GM18505 (cell line): ENCODE results near the gene SEPTIN5.
"Not testable (repeated sequence)": the region's sequence is repeated elsewhere in the genome, so short reads cannot be mapped to it uniquely, and the experiment has no call there.

ENCODE experiments used
- ATAC-seq: cut with Tn5 transposase; IDR thresholded peaks from one replicate; pipeline ENCODE4 v1.9.1; 2021; ENCODE audit not compliant: unreplicated experiment
- POLR2A ChIP-seq: IDR thresholded peaks from 4 replicates; pipeline ENCODE4 v1.6.1; 2011; ENCODE audit warnings: borderline replicate concordance; ENCODE audit not compliant: insufficient read depth, insufficient read length; ENCODE audit errors: extremely low read depth

SEPTIN5 gene

GRCh38 chr22:19723232-19723982 is 9.1 kb downstream of the SEPTIN5 start, which contains the start of gene GP1BB:
Gene GP1BB (plus strand): TSS chr22:19723539. CDS start chr22:19723570, 31 bp downstream.
- TF ChIP-seq POLR2A: no peak
- no peak for ATAC-seq

- TF ChIP-seq POLR2A: no peak
- ATAC-seq: no peak
These were observed 9.9 kb downstream of the SEPTIN5 start for GRCh38 chr22:19723983-19724827.

DNA sequence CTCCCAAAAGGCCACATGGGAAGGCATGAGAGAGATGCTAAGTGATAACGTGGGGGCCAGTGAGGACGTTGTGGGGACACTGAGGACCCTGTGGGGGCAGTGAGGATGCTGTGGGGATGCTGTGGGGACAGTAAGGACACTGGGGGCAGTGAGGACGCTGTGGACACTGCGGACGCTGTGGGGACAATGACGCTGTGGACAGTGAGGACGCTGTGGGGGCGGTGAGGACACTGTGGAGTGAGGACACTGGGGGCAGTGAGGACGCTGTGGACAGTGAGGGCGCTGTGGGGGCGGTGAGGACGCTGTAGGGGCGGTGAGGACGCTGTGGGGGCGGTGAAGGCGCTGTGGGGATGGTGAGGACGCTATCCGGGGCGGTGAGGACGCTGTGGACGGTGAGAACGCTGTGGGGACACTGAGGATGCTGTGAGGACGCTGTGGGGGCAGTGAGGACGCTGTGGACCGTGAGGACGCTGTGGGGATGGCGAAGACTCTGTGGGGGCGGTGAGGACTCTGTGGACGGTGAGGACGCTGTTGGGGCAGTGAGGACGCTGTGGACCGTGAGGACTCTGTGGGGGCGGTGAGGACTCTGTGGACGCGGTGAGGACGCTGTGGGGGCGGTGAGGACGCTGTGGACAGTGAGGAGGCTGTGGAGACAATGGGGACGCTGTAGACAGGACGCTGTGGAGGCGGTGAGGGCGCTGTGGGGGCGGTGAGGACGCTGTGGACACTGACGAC is 10.8 kb downstream of the SEPTIN5 start:
- no peak for TF ChIP-seq POLR2A
- ATAC-seq: no peak

- not testable (repeated sequence) for ATAC-seq
These were observed 11.9 kb downstream of the SEPTIN5 start for GRCh38 chr22:19726064-19726788.

GRCh38 chr22:19727310-19728150 is 13.2 kb downstream of the SEPTIN5 start:
- no peak for TF ChIP-seq POLR2A
- ATAC-seq: no peak

- no peak for ATAC-seq
- no peak for TF ChIP-seq POLR2A
These were observed 14.0 kb downstream of the SEPTIN5 start for GRCh38 chr22:19728271-19728670.

DNA sequence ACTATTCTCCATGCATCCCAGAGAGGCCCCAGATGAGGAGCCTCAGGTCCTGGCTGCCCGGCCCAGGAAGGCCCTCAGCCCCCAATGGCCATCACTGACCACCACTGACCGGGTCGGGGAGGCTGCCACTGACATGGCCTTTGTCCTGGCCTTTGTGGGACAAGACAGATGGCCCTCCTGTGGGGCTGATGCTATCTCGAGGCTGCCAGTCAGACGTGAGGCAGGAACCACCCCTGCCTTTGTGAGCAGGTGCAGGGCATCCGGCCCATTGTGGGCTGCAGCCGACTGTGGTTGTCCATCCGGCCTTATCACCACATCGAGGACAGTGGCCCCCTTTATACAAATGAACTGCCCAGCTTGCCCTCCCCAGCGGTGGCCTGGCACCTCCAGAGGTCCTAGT is 14.5 kb downstream of the SEPTIN5 start:
- no peak for TF ChIP-seq POLR2A

GRCh38 chr22:19729507-19729906 is 15.2 kb downstream of the SEPTIN5 start:
- ATAC-seq: no peak
- TF ChIP-seq POLR2A: no peak

More for the DNA sequence above, 14.5 kb downstream of the SEPTIN5 start:
- ATAC-seq: no peak

DNA sequence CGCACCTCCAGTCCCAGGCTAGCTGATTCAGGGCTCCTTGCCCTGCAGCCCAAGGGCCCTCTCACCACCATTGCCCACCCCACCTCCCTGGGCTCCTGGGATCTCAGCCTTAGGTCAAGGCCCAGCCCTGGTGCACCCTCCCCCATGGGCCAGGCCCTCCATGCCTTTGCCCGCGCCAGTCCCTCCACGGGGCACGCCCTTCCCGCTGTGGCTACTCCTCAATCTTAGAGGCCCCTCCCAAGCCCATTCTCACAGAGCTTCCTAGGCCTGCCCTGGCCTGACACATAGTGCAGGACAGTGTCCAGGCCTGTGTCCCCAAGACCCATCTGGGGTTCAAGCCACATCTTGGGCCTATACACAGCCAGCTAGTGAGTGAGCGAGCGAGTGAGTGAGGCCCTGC is 15.9 kb downstream of the SEPTIN5 start:
- no peak for TF ChIP-seq POLR2A
- ATAC-seq: no peak

GRCh38 chr22:19730655-19731360 is 16.5 kb downstream of the SEPTIN5 start:
- ATAC-seq: no peak
- no peak for TF ChIP-seq POLR2A

- no peak for TF ChIP-seq POLR2A
- no peak for ATAC-seq
These were observed 17.2 kb downstream of the SEPTIN5 start for GRCh38 chr22:19731361-19732135.

DNA sequence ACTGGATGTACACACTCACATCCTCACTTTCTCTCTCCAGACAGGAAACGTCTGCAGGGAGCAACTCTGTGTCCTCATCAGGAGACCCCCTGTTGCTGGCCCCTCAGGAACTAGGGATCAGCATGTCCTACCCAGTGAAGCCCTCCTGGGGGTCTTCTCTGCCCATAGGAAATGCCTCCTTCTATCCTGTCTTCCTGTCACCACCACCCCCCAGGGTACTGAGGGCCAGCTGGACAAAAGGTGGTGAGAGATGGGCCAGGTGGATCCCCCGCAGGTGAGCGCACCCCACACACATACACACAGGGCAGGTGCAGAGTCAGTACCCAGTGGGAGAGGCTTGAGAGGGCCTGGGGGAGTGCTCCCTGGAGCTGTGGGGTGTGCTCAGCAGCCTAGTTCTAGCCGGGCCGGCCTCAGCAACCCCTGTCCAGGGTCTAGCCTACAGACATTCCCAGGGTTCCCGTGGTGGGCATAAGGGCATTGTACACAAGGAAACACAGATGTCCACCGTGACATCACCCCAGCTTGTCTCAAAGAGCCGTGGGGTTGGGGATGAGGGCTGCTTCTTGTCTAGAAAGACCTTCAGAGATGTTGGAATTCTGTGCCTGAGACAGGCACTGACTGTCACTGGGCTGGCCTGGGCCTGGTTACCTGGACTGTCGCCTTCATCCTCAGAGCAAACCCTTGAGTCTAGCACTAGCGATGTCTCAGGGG is 18.3 kb downstream of the SEPTIN5 start:
- TF ChIP-seq POLR2A: no peak
- no peak for ATAC-seq
